HG03039 (cell line): ENCODE data around the gene WWOX.

ENCODE experiments used
- ATAC-seq: cut with Tn5 transposase; IDR thresholded peaks from one replicate; pipeline ENCODE4 v1.9.1; 2021; ENCODE audit warnings: mild to moderate bottlenecking, moderate library complexity; ENCODE audit not compliant: unreplicated experiment

The WWOX gene

DNA sequence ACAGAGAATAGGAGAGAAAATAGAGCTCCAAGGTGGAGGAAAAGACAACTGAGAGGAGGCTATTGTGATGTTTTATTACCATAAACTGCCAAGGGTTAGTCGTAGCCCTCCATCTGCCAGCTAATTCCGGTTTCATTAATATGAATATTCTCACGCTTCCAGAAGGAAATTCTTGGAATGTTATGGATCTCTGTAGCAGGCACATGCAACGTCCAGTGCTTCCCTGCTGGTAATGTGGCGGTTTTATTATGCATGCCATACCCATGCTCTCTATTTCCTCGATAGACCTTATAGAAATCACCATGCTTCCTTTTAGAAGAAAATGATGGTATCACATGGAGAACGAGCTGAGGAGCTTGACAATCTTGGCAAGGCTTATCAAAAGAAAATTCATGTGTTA lies 1037.5 kb downstream of the WWOX start:
- ATAC-seq, result no peak

DNA sequence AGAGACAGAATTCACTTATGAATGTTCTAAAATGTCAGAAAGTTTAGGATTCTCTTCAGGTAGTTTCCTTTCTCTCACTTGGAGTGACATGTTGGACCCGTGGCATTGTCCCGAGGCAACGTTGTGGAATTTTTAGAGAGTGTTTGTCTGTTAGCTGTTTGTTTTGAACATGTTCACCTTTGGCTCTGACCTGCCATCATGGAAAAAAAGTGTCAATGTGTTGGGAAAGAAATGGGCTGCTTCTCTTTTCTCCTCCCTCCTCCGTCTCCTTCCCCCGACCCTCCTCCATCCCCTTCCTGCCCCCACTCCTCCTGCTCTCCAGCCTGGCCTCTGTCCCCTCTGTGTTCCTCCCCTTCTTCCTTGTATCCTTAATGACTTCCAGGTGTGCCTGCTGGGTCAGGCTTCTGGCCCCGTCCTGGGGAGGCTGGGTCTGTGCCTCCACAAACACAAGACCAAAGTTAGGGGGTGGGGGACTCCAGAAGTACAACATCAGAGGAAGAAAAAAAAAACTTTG lies 1038.0 kb downstream of the WWOX start:
- ATAC-seq, result no peak

DNA sequence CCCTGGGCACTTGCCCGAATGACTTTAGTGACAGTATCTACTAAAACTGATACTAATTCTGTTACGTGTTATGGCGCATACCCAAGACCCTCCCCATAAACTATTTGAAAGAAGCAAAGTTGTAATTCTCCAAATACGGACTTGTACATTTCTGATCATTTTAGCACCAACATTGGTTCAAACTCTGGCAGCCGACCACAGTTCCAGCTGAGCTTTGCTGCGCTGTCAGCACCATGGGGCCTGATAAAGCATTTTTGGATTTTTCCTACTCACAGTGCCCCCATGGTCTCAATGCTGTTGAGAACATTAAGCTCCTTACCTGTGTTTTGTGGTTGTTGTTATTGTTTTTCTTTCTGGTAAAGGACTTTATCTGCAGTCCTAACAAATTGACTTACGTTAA lies 1040.3 kb downstream of the WWOX start:
- ATAC-seq, result no peak

GRCh38 chr16:79143026-79143425 lies 1043.6 kb downstream of the WWOX start:
- no peak for ATAC-seq

DNA sequence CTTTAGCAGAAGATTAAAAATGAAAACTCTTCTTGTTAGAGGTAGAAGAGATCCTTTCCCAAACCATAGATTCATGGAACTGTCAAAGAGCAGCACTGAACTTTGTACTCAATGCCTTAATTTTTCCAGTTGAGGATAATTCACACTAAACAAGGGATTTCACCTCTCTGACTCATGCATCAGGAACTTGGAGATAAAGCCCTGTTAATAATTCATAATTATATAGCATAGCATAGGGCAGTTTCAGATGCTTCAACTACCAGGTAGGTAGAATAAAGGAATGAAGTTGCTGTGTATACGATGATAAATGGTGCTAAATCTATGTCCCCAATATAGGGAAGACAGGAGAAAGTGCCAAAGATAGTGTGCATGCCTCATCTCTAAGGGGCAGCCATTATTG lies 1050.7 kb downstream of the WWOX start:
- ATAC-seq, result no peak

DNA sequence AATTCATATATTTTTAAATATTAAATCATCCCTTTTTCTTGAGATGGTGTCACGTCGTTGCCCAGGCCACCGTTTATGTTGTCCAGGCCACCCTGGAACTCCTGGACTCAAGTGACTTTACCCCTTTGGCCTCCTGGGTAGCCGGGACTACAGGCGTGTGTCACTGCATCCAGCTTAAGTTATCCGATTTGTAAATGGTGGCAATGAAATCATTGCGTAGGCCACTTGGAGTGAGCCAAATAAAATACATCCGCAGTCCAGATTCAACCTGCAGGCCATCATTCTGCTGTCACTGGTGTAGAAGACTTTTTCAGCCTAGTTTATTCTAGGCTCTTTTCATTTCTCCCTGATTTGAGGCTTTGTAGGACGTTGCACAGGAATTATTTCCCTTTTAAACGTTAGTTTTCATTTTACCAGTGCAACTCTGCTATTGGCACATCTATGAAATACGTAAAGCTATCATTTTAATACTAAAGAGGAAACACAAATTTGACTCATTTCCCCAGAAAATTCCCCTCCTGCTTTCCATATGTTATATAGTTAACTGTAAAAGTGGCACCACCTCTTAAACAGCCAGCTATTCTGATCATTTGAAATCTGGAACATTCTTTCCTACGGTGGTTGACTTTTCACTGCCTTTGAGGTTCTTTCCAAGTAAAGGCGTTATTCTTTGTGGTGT lies 1051.3 kb downstream of the WWOX start:
- no peak for ATAC-seq

GRCh38 chr16:79154086-79154485 lies 1054.6 kb downstream of the WWOX start:
- ATAC-seq, result no peak

DNA sequence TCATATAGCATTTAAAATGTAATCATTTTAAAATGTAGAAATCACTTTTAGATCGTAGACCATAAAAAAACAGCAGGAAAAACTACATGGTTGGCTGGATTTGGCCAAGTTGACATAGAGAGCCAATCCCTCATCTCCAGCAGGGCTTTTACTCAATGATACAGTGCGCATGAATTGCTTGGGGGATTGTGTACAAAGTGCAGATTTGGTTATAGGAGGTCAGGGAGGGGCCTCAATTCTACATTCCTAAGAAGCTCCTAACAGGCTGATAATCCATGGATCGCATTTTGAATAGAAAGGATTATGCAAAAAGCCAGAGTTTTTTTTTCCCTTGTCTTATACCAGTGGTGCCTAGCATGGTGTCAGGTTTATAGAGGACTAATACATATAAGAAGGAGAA lies 1056.0 kb downstream of the WWOX start:
- no peak for ATAC-seq

GRCh38 chr16:79155904-79156303 lies 1056.5 kb downstream of the WWOX start:
- ATAC-seq, result no peak

DNA sequence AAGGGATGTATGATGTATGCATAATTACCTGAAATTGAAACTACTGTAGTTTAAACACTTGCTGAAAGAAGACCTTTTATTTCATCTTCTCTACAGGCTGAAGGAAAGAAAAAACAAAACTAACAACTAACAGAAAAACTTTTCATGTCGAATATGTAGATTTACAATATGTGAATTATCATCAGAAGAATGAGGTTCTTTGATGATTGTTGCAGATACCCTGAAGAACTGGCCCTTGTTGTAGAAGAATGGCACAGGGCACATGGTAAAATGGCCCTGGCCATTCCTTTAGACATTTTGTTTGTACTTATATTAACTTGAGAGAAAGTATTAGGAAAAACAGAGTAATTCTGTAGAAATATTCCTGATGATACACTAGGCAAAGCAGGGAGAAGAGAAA lies 1057.3 kb downstream of the WWOX start:
- ATAC-seq, result no peak

GRCh38 chr16:79158337-79158736 lies 1058.9 kb downstream of the WWOX start:
- ATAC-seq, result no peak

DNA sequence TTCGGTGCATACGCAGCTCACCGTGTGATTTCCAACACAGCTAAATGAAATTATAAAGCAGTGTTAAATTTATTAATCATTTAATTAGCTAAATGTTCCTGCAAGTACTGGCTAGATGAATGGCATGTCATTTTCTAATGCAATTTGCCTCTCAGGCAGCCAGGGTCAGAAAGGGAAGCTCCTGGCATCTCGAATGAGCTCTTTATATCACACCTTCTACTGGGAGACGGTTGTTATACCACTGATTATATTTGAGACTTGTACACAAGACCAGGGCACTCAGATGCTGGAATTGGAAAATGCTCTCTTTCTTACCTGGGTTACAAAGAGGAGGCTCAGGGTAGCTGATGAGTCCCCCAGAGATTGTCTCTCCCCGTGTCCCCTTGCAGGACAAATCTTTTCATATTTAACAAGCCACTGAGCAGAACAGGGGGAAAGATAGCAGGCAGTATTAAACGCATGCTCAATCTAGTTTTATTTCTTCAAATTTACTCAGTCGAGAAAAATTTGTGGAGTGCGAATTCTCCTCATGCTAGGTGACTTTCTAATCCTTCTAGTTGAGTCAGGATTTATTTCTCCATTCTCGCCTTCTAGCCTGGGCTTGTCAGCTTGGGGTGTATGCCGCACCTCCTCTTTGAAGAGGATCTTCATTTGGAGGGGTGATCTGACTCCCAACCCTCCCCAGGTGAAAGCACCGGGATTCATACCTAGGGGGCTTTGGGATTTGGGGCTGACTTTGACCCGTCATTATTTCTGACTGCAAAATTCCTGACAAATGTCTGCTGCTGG lies 1060.0 kb downstream of the WWOX start:
- no peak for ATAC-seq

DNA sequence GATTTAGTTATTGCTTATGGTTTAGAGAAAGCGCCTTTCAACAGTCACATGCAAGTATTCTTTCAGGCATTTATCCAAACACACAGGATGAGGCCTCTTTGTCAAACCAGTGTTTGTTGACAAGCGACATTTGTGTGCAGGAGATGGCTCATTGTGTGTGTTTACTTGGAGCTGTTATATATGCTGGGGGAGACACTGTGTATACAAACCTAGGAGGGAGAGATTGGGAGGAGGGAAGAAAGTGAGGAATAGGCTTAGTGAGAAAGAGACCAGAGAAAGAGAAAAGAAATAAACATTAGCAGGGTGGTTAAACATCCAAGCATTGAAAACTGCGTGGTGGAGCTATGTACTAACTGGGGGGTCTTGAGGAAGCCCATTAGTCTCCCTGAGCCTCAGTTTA lies 1063.5 kb downstream of the WWOX start:
- ATAC-seq, result no peak

- no peak for ATAC-seq
Measured at GRCh38 chr16:79163691-79164387, 1064.4 kb downstream of the WWOX start.

DNA sequence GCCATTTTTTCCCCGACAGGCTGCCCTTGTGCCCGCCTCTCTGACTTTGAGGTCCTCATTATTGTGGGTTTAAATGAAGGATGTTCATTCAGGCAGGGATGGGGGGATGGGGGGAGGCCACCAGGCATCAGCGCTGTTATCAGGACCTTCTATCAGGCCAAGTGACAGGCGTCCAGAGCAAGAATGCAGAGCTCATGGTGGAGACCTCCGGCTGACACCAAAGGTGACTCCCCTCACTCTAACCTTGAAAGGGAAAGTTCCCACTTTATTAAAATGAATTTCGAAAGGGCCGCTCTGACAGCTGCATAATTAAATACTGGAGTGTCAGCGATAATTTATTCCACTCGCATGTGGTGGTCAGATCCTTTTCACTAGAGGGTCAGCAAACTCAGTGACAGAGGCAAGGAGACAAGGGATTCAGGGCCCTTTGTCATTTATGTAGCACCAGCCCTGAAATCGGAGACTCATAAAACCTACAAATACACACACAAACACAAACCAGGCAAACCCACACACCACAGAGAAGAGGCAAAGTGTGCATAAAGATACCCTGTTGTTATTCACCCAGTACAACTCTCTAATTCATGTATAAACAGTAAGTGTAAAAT lies 1065.0 kb downstream of the WWOX start:
- ATAC-seq, result no peak

DNA sequence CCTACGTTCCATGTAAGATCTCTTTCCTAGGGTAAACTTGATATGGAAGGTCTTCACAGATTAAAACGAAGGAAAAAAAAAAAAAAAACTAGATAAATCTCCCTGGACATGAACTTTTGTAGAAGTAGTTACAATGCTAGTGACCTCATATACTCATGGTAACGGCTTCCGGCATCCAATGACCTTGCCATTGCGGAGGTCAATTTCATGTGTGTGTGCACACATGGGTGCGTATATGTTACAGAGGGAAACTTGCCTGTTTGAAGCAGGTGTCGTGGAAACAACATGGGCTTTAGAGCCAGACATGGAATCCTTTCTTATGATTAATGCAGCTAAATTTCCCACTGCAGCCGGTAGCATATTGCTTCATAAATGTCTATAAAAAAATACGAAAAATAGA lies 1065.6 kb downstream of the WWOX start:
- no peak for ATAC-seq

DNA sequence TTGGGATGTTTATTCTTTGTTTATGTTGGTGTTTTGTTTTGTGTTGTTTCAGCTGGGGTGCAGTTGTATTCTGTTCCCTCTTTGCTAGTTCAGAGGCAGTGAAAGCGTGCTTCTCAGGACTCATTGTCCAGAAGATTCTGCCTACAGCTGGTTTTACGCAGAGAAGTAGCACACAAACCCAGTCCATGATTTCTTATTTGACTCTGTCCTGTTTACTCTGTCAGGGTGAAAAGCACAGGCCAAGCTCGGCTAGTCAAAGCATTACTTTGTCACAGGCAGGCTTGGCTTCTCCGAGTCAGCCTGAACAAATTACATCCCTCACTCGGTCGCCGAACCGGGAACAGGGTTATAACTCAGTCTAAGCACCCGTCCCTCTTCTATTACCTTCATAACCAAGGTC lies 1066.1 kb downstream of the WWOX start:
- ATAC-seq, result no peak

DNA sequence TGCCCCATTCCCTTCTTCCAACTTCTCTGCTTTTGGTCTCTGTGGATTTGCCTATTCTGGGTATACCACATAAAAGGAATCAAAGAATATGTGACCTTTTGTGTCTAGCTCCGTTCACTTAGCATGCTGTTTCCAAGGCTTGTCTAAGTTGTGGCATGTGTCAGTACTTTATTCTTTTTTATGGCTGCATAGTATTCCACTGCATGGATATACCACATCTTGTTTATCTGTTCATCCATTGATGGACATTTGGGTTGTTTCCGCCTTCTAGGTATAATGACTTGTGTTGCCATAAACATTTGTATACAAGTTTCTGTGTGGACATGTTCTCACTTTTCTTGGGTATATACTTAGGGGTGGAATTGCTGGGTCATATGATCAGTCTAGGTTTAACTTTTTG lies 1068.4 kb downstream of the WWOX start:
- no peak for ATAC-seq

GRCh38 chr16:79168321-79168720 lies 1068.9 kb downstream of the WWOX start:
- no peak for ATAC-seq

DNA sequence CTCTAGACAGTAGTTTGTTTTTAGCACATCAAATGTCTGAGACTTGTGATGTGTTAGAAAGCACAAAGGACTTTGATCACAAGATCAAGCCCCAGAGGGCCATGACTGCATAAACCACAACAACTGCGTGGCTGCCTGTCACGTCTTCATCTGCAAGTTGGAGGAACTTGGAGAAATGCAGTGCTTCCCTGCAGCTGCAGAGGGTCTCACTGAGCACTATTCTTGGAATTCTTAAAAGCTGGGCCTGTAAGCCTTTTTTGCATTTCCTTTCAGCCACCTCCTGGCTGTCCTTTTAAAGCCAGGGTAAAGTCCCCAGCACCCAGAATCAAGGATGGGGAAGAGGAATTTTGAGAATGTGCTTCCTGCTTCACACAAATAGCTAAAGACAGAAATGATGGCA lies 1069.8 kb downstream of the WWOX start:
- no peak for ATAC-seq

DNA sequence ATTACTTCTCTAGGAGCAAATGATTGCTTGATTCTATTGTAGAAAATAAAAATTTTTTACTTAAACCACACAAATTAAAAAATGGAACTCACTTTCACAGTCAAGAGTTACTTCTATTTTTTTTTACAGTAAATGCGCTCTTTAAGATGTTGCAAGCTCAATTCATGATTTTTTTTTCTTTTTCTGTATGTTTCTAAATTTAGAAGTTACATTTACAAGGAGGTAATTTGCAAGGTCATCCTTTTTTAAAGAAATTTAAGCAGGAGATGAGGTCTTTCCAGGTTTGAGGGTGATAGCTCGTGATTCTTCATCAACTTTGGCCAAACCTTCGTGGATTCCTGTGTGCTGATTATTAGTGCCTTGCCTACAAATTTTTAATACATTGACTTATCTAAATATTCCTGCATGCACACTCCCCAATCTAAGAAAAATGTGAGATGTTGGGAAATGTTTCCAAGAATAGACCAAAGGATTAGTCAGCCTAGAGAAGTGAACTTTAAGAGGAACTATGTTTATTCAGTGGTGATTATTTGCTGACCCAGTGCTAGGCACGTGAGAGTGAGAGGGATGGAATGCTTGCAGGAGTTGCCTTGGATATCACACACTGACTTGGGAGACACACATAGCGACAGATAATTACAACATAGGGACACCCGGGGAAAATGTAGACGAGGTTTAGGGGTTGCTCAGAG lies 1071.2 kb downstream of the WWOX start:
- ATAC-seq, result no peak
